ENCODE measurements around the gene LAIR2.
A peak's percentile ranks its signal among the peaks of the same experiment; 100 is the strongest.
"Not testable (repeated sequence)": the region's sequence is repeated elsewhere in the genome, so short reads cannot be mapped to it uniquely, and the experiment has no call there.

Gene LAIR2

DNA sequence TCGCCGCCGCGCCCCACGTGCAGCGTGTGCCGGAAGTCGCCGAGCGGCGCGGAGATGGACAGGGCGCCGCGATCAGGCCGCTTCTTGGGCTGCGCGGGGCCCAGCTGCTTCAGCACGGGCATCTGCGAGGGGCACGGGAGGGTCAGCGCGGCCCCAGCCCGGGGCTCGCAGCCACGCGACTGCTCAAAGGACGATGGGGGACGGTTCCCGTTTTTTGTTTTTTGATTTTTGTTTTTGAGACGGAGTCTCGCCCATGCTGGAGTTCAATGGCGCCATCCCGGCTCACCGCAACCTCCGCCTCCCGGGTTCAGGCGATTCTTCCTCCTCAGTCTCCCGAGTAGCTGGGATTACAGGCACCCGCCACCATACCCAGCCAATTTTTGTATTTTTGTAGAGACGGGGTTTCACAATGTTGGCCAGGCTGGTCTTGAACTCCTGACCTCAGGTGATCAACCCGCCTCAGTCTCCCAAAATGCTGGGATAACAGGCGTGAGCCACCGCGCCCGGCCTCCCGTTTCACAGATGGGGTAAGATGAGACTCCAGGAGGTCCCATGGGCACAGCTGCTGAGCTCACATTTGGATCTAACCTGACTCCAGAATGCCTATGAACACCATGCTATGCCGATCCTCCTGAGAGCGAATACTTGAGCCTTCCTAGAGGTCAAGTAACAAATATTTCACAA is 37.1 kb upstream of the LAIR2 start:
- no peak overlapping the region for H3K4me3 ChIP-seq (replicated peaks; ENCODE audit: low read depth, low read length)
- TF ChIP-seq, protein P1, sequence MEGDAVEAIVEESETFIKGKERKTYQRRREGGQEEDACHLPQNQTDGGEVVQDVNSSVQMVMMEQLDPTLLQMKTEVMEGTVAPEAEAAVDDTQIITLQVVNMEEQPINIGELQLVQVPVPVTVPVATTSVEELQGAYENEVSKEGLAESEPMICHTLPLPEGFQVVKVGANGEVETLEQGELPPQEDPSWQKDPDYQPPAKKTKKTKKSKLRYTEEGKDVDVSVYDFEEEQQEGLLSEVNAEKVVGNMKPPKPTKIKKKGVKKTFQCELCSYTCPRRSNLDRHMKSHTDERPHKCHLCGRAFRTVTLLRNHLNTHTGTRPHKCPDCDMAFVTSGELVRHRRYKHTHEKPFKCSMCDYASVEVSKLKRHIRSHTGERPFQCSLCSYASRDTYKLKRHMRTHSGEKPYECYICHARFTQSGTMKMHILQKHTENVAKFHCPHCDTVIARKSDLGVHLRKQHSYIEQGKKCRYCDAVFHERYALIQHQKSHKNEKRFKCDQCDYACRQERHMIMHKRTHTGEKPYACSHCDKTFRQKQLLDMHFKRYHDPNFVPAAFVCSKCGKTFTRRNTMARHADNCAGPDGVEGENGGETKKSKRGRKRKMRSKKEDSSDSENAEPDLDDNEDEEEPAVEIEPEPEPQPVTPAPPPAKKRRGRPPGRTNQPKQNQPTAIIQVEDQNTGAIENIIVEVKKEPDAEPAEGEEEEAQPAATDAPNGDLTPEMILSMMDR (IDR thresholded peaks at IDR 0.05; ENCODE audit: low read depth, low read length, missing control alignments): no peak
- no peak for DNase-seq (ENCODE audit: extremely low read depth, low read depth)

- not testable (repeated sequence) for DNase-seq (ENCODE audit: extremely low read depth, low read depth); H3K4me3 ChIP-seq (replicated peaks; ENCODE audit: low read depth, low read length)
Measured at GRCh38 chr19:54466110-54466480, 36.5 kb upstream of the LAIR2 start.

- H3K4me3 ChIP-seq (replicated peaks; ENCODE audit: low read depth, low read length): no peak overlapping the region
- DNase-seq (ENCODE audit: extremely low read depth, low read depth): no peak
- TF ChIP-seq, protein P1 (IDR thresholded peaks at IDR 0.05; ENCODE audit: low read depth, low read length, missing control alignments): no peak
Measured at GRCh38 chr19:54469496-54469934, 33.1 kb upstream of the LAIR2 start.

- peak overlapping the region; percentile 67 for H3K4me3 ChIP-seq (replicated peaks; ENCODE audit: low read depth, low read length)
- TF ChIP-seq, protein P1 (IDR thresholded peaks at IDR 0.05; ENCODE audit: low read depth, low read length, missing control alignments): no peak
Measured at GRCh38 chr19:54470276-54470887, 32.2 kb upstream of the LAIR2 start.

GRCh38 chr19:54470991-54471782 is 31.4 kb upstream of the LAIR2 start:
- TF ChIP-seq, protein P1 (IDR thresholded peaks at IDR 0.05; ENCODE audit: low read depth, low read length, missing control alignments): no peak
- peak overlapping the region; percentile 67 for H3K4me3 ChIP-seq (replicated peaks; ENCODE audit: low read depth, low read length)
- DNase-seq (ENCODE audit: extremely low read depth, low read depth): no peak

More at GRCh38 chr19:54470276-54470887, 32.2 kb upstream of the LAIR2 start:
- DNase-seq (ENCODE audit: extremely low read depth, low read depth): no peak

DNA sequence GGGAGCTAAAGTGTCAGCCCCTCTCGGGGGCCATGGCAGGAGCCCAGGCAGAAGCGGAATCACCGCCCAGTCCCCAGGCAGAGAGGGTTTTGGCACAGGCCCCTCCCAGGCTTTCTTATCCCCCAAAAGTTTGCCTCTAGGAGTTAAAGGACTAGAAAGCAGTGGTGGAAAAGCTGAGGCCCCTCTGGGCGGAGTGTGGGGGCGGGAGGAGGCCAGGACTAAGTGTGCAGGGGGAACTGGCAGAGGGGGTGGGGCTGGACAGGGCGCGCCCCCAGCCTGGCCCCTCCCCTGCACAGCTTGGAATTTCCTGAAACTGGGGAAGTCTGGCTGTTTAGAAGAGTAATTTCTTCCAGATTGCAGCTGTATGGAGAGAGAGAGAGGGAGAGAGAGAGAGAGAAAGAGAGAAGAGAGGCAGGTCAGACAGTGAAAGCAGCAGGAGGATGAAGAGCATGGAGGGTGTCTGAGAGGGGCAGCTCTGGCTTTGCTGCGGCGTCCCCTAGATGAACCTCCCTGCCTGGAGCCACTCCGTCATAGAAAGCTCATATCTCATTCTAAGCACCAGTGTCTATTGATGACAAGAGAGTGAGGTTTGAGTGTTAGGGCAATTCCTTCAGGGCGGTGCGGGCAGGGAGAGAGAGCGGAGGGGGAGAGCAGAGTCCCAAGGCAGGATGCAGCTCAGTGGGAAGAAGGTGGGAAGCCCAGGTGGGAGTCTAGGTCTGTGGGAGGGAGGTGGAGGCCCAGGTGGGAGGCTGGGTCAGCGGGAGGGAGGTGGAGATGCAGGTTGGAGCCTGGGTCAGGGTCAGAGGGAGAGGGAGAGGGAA is 29.4 kb upstream of the LAIR2 start, which contains the start of gene CDC42EP5:
TSS of gene CDC42EP5 (minus strand) at position 226 of the 821 bp plus-strand sequence. CDS start 7,749 bp downstream, outside the sequence.
- TF ChIP-seq, protein P1 (IDR thresholded peaks at IDR 0.05; ENCODE audit: low read depth, low read length, missing control alignments): no peak
- peak within 1 kb of the TSS; percentile 54 for H3K4me3 ChIP-seq (replicated peaks; ENCODE audit: low read depth, low read length)
- DNase-seq (ENCODE audit: extremely low read depth, low read depth): peak; percentile 76

Measured in HFF-Myc (cell line).